ENCODE measurements around the gene MRE11. TPM values are rescaled to one million over a fixed set of nuclear protein-coding genes. Genes with fewer than 3 reads are reported as not detected.

Gene MRE11
- total RNA-seq, 4 donors from 2014 or later: 5.6 to 17.0 (median 9.9) TPM

DNA sequence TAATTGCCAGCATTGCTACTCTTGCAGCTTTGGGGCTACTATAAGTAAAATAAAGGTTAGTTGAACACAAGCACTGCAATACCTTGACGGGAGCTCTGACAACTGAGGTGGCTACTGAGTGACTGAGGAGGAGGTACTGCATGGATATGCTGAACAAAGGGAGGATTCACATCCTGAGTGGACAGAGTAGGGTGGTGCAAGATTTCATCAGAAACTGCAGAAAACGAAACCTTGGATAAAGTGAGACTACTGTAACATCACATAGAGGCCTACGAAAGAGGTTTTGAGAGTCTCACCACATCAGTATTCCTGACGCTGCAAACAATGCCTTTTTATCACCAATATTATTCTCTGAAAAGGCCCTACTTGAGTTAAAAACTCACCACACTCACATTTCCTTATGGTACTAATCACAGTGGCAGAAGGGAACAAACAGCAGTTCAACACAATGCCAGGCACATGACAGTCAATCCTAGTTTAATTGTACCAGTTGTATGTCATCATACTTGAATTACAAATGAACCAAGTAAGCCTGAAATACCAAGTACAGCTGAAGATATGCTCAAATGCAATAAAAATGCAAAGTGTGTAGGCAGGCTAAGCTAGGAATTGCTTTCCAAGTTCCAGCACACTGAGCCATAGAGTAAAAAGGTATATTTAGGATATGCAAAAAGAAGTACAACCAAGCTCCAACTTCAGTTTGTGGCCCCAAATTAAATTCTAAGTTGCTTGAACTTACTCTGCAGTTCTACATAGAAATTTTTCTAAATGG, 88.4 kb downstream of the MRE11 start:
- in situ Hi-C loops (cut with MboI; ENCODE audit: low pct_ligation_motif_present in 1 of 4, low pct_unique_long_range_greater_than_20kb in 1 of 4, low sequenced_read_pairs in 3 of 4) (loop anchor here in 1 of 4 donors (25.0 kb wide), 1 partner anchor 218 kb away; no protein-coding TSS in a partner anchor), intact Hi-C loops (cut with DNase I; ENCODE audit: low total_unique reads) (no loop called here)
- Histone ChIP-seq H3K4me1 (peaks cover 0 to 5% (median 0%) of the 10 kb centered on the region in 4 donors), H3K27me3 (peaks cover 24% of the 10 kb centered on the region), H3K4me3 (no peak overlapping the region), H3K9me3 (no peaks in the 10 kb centered on the region), H3K27ac (no peak overlapping the region), H3K36me3 (no peaks in the 10 kb centered on the region)
- TF ChIP-seq CTCF (IDR thresholded peaks at IDR 0.05): no peak
- no peak for TF ChIP-seq POLR2A (IDR thresholded peaks at IDR 0.05)
- TF ChIP-seq EP300 (IDR thresholded peaks at IDR 0.05; ENCODE audit: low read depth): no peak
- TF ChIP-seq POLR2AphosphoS5 (IDR thresholded peaks at IDR 0.05): no peak
- WGBS, 2 donors (ENCODE audit: low coverage in 1 of 2): 90 to 91% methylated on average over 4 of the region's 4 CpGs
- DNase-seq: no peak

DNA sequence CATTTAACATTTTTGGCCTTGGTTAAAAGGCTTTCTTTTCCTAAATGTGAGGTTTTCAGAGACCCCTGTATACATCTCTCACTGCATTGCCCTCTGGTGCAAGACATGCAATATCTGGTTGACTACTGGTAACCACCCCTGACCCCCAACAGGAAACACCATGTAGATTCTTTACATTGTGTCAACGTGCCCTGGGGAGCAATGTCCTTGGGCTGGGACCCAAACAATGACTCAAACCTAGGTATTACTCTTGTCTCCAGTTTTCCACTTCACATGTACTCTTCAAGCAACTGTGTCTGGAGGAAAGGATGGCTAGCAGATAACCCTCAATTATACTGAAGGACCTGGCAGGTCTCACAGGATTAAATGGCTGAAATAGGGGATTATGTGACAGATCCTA, 91.3 kb downstream of the MRE11 start:
- no peak overlapping the region for H3K27ac ChIP-seq
- H3K4me1 ChIP-seq: peaks cover 0 to 5% (median 0%) of the 10 kb centered on the region in 4 donors
- H3K9me3 ChIP-seq: no peaks in the 10 kb centered on the region
- DNase-seq: no peak
- no peaks in the 10 kb centered on the region for H3K36me3 ChIP-seq
- TF ChIP-seq CTCF (IDR thresholded peaks at IDR 0.05) (no peak), POLR2AphosphoS5 (IDR thresholded peaks at IDR 0.05) (no peak), POLR2A (IDR thresholded peaks at IDR 0.05) (no peak), EP300 (IDR thresholded peaks at IDR 0.05; ENCODE audit: low read depth) (no peak)
- peaks cover 41% of the 10 kb centered on the region for H3K27me3 ChIP-seq
- in situ Hi-C loops (cut with MboI; ENCODE audit: low pct_ligation_motif_present in 1 of 4, low pct_unique_long_range_greater_than_20kb in 1 of 4, low sequenced_read_pairs in 3 of 4) (loop anchor here in 1 of 4 donors (25.0 kb wide), 1 partner anchor 215 kb away; no protein-coding TSS in a partner anchor), intact Hi-C loops (cut with DNase I; ENCODE audit: low total_unique reads) (no loop called here)
- 37% methylated on average over 1 of the region's 1 CpG; no CpG with 5 or more reads in 1 of the 2 donors for WGBS, 2 donors (ENCODE audit: low coverage in 1 of 2)
- H3K4me3 ChIP-seq: no peak overlapping the region

- intact Hi-C loops (cut with DNase I; ENCODE audit: low total_unique reads) (no loop called here), in situ Hi-C loops (cut with MboI; ENCODE audit: low pct_ligation_motif_present in 1 of 4, low pct_unique_long_range_greater_than_20kb in 1 of 4, low sequenced_read_pairs in 3 of 4) (loop anchor here in 1 of 4 donors (25.0 kb wide), 1 partner anchor 215 kb away; no protein-coding TSS in a partner anchor)
- WGBS, 2 donors (ENCODE audit: low coverage in 1 of 2): 39 to 44% methylated on average over 8 to 10 of the region's 10 CpGs
- Histone ChIP-seq H3K27me3 (peaks cover 41% of the 10 kb centered on the region), H3K36me3 (no peaks in the 10 kb centered on the region), H3K4me1 (peaks cover 0 to 5% (median 0%) of the 10 kb centered on the region in 4 donors), H3K4me3 (peak overlapping the region in 2 of 4 donors; percentile 10 to 40), H3K9me3 (no peaks in the 10 kb centered on the region), H3K27ac (no peak overlapping the region)
- DNase-seq: no peak
- TF ChIP-seq POLR2AphosphoS5 (IDR thresholded peaks at IDR 0.05) (no peak), POLR2A (IDR thresholded peaks at IDR 0.05) (no peak), CTCF (IDR thresholded peaks at IDR 0.05) (no peak), EP300 (IDR thresholded peaks at IDR 0.05; ENCODE audit: low read depth) (no peak)
Observed at GRCh38 chr11:94401773-94402265, 91.8 kb downstream of the MRE11 start.
